ENCODE data around the gene PAK4.

GRCh38 chr19:39170386-39171231, 45.0 kb downstream of the PAK4 start:
- TF ChIP-seq CTCF (IDR thresholded peaks at IDR 0.05) (no peak), POLR2A (IDR thresholded peaks at IDR 0.05) (no peak)
